ENCODE results near the gene CLCN2.
"Not testable (repeated sequence)": the region's sequence is repeated elsewhere in the genome, so short reads cannot be mapped to it uniquely, and the experiment has no call there.

CLCN2 gene

GRCh38 chr3:184345317-184346144 lies 15.9 kb downstream of the CLCN2 start:
- no peak for DNase-seq (ENCODE audit: low read depth)

- no peak for DNase-seq (ENCODE audit: low read depth)
Measured at GRCh38 chr3:184344579-184345316, 16.7 kb downstream of the CLCN2 start.

GRCh38 chr3:184343200-184343876 lies 18.1 kb downstream of the CLCN2 start:
- DNase-seq (ENCODE audit: low read depth), result no peak

DNA sequence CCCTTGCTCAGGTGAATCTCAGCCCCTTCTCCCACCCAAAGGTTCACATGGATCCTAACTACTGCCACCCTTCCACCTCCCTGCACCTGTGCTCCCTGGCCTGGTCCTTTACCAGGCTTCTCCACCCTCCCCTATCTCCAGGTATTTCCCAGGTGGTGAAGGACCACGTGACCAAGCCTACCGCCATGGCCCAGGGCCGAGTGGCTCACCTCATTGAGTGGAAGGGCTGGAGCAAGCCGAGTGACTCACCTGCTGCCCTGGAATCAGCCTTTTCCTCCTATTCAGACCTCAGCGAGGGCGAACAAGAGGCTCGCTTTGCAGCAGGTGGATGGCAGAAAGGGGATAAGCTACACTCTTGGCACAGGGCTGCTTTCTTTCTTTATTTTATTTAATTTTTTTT lies 19.5 kb downstream of the CLCN2 start:
- no peak for DNase-seq (ENCODE audit: low read depth)

DNA sequence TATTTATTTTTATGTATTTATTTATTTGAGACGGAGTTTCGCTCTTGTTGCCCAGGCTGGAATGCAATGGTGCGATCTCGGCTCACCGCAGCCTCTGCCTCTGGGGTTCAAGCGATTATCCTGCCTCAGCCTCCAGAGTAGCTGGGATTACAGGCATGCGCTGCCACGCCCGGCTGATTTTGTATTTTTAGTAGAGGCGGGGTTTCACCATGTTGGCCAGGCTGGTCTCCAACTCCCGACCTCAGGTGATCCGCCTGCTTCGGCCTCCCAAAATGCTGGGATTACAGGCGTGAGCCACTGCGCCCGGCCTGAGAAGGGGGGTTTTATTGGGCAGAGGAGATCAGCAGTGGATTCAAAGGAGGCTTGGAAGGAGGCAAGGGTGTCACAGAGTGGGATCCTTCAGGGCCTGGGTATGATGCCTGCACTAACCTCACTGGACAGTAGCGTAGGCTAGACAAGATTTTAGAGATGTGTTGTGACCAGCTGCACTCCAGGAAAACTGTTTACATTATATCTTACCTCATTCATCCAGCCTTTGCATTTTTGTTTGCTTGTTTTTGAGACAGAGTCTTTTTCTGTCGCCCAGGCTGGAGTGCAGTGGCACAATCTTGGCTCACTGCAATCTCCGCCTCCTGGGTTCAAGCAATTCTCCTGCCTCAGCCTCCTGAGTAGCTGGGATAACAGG lies 21.8 kb downstream of the CLCN2 start:
- not testable (repeated sequence) for DNase-seq (ENCODE audit: low read depth)

DNA sequence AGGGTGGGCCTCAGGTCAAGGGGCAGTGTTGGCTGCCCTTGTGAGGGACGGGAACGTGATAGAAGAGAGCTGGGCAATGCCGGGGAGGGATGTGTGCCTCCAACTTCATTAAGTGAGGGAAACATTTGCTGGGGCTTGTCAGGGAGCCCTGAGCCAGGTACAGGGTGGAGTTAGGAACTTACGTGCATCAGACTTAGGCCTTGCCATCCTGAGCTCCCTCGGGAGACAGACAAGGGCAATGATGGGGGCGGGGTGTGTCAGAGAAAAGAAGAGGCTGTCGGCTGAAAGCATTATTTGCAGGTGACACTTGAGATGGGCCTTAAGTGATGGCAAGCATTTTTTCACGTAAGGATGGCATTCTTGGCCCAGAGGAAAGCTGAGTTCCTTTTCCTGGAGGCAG lies 22.4 kb downstream of the CLCN2 start:
- no peak for DNase-seq (ENCODE audit: low read depth)

GRCh38 chr3:184338511-184338945 lies 22.9 kb downstream of the CLCN2 start:
- DNase-seq (ENCODE audit: low read depth), result no peak

DNA sequence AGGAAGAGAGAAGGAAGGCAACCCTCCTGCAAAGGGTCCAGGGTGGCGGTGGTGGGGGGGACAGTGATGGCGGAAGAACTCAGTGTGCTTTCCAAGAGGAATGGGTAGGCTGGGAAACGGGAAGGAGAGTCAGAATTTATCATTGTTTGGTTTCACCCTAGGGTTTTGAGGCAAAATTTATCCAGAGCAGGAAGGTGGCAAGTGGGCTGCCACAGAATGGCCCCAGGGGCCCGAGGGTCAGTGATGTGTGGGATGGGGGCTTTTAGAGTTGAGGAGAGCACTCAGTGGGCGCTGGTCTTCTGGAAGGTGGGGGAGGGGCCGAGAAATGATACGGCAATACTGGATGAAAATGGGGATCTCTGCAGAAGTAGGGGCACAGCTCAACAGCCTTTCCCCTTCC lies 23.4 kb downstream of the CLCN2 start:
- no peak for DNase-seq (ENCODE audit: low read depth)

DNA sequence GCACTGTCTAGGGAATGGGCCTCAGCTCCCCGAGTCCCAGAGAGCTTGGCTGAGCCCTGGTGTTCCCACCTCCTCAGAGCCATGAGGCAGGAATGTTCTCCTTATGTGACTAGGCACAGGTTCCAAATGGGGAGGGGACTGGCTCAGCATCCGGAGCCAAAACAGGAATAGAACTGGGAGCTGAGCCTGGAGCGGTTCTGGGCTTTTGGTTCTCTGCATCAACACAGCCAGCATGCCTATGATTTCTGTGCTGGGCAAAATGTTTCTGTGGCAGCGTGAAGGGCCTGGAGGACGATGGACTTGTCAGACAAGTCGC lies 24.0 kb downstream of the CLCN2 start, which contains the start of gene FAM131A:
Gene FAM131A (plus strand): TSS at position 202 of the 316 bp plus-strand sequence. CDS start 31 bp downstream, at position 233.
- no peak for DNase-seq (ENCODE audit: low read depth)

GRCh38 chr3:184336547-184337398 lies 24.6 kb downstream of the CLCN2 start:
- DNase-seq (ENCODE audit: low read depth), result no peak

DNA sequence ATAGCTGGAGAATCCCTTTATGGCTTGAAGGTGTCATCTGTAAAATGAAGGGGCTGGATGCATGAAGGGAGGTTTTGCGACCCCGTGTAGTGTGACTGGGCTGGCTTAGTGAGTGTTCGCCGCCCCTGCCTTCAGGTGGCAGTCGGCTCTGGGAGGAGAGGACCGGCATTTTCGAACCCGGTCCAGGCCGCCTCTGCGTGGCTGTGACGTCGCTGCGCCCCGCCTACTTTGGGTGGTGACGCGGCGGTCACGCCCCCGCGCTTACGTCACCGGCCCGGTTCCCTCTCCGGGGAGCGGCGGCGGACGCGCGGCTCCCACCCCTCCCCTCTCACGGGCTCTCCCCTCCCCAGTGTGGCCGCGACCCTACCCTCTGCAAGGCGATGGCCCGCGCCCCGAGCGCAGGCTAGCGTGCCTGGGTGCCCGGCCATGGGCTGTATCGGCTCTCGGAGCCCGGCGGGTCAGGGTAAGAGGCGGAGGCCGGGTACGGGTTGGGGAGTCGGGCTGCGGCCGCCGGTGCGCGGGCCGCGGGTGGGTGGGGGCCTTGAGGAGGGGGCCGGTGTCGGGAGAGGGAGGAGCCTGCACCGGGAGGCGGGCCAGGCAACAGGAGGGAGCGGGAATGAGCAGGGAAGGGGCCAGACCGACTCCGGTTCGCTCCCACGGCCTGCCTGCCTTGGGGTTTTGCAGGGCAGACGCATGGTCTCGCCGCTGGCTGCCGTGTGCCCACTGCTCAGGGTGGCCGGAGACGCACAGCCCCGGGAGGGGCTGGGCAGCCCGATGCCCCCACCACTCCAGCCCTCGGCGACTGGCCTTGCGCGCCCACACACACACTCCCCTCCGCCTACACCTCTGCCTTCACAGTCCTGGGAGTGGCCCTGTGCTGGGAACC lies 25.5 kb downstream of the CLCN2 start:
- DNase-seq (ENCODE audit: low read depth), result no peak

DNA sequence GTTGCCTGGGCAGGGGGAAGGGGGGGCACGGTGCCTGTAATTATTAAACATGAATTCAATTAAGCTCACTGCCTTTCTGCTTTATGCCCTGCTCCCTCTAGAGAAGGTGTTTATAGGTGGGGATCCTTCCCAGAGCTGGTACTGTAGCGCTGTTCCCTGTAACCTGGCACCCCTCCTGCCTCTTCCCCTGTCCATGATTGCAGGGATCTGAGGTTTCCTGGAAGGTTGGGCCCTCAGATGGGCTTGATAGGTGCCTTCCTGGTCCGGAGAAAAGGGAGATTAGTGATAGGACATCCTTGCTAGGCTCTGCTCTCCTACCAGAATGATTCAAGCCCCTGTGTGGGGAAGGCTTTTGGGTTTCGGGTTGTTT lies 26.1 kb downstream of the CLCN2 start:
- no peak for DNase-seq (ENCODE audit: low read depth)

- no peak for DNase-seq (ENCODE audit: low read depth)
Measured at GRCh38 chr3:184334470-184335158, 26.8 kb downstream of the CLCN2 start.

GRCh38 chr3:184333700-184334099 lies 27.7 kb downstream of the CLCN2 start:
- no peak for DNase-seq (ENCODE audit: low read depth)

- DNase-seq (ENCODE audit: low read depth), result no peak
Measured at GRCh38 chr3:184333190-184333589, 28.2 kb downstream of the CLCN2 start.

- no peak for DNase-seq (ENCODE audit: low read depth)
Measured at GRCh38 chr3:184332370-184333090, 28.9 kb downstream of the CLCN2 start.

- DNase-seq (ENCODE audit: low read depth), result no peak
Measured at GRCh38 chr3:184328516-184328915, 32.9 kb downstream of the CLCN2 start.

GRCh38 chr3:184327171-184327570 lies 34.2 kb downstream of the CLCN2 start:
- no peak for DNase-seq (ENCODE audit: low read depth)

All from GM04503 (cell line).